HepG2 (cell line): Measurements from ENCODE around the gene GNG7. TPM values are rescaled to one million over a fixed set of nuclear protein-coding genes. Genes with fewer than 3 reads are reported as not detected.

Experiments used
- DNMT3B ChIP-seq: conservative IDR thresholded peaks from 2 replicates; pipeline ENCODE4 v1.6.1; 2016; ENCODE audit warnings: missing biosample characterization, control low read depth
- FOSL1 ChIP-seq: sonication (generic); formaldehyde crosslinking; IDR thresholded peaks from 2 replicates; pipeline ENCODE4 v1.9.0; 2021; ENCODE audit warnings: missing genetic modification reagents, borderline replicate concordance
- KAT8 ChIP-seq: IDR thresholded peaks from 2 replicates; pipeline ENCODE4 v1.6.1; 2016; ENCODE audit warnings: missing genetic modification reagents, missing compliant biosample characterization
- LRRFIP1 ChIP-seq: sonication (generic); formaldehyde crosslinking; conservative IDR thresholded peaks from 2 replicates; pipeline ENCODE4 v1.4.0; 2020; ENCODE audit warnings: missing genetic modification reagents
- MAF1 ChIP-seq: sonication (generic); formaldehyde crosslinking; IDR thresholded peaks from 2 replicates; pipeline ENCODE4 v1.5.0; 2020; ENCODE audit warnings: missing genetic modification reagents, borderline replicate concordance
- MED1 ChIP-seq: sonication (generic); formaldehyde crosslinking; IDR thresholded peaks from 2 replicates; pipeline ENCODE4 v1.4.0; 2020; ENCODE audit warnings: missing genetic modification reagents
- NFIC ChIP-seq: IDR thresholded peaks from 2 replicates; pipeline ENCODE4 v1.6.1; 2012; ENCODE audit warnings: mild to moderate bottlenecking, low read length, inconsistent platforms
- REL ChIP-seq: sonication (generic); formaldehyde crosslinking; conservative IDR thresholded peaks from 2 replicates; pipeline ENCODE4 v1.8.0; 2022; ENCODE audit warnings: mild to moderate bottlenecking, missing genetic modification reagents, moderate library complexity
- RERE ChIP-seq: IDR thresholded peaks from 2 replicates; pipeline ENCODE4 v1.6.1; 2016; ENCODE audit warnings: low read depth, missing genetic modification reagents, missing compliant biosample characterization
- SCMH1 ChIP-seq: sonication (generic); formaldehyde crosslinking; IDR thresholded peaks from 2 replicates; pipeline ENCODE4 v1.9.0; 2021; ENCODE audit warnings: missing genetic modification reagents, mild to moderate bottlenecking, borderline replicate concordance
- SETDB1 ChIP-seq: sonication (generic); formaldehyde crosslinking; IDR thresholded peaks from 2 replicates; pipeline ENCODE4 v1.5.1; 2020; ENCODE audit warnings: missing genetic modification reagents, mild to moderate bottlenecking, borderline replicate concordance
- SNRNP70 ChIP-seq: fragments of 200-400 bp; formaldehyde crosslinking; IDR thresholded peaks from 2 replicates; pipeline ENCODE4 v1.6.1; 2017; ENCODE audit warnings: mild to moderate bottlenecking, low read depth, low read length, moderate library complexity
- TFDP1 ChIP-seq: IDR thresholded peaks from 2 replicates; pipeline ENCODE4 v1.6.1; 2016; ENCODE audit warnings: missing compliant biosample characterization, missing genetic modification reagents, borderline replicate concordance
- ZBTB3 ChIP-seq: sonication (generic); formaldehyde crosslinking; IDR thresholded peaks from 2 replicates; pipeline ENCODE4 v1.4.0; 2020; ENCODE audit warnings: low read depth, mild to moderate bottlenecking, moderate library complexity, missing genetic modification reagents, borderline replicate concordance
- ZMYM4 ChIP-seq: sonication (generic); formaldehyde crosslinking; IDR thresholded peaks from 2 replicates; pipeline ENCODE4 v1.8.1; 2023; ENCODE audit warnings: mild to moderate bottlenecking, missing genetic modification reagents
- ZNF383 ChIP-seq: sonication (generic); formaldehyde crosslinking; IDR thresholded peaks from 2 replicates; pipeline ENCODE4 v1.4.0; 2020; ENCODE audit warnings: missing genetic modification reagents, mild to moderate bottlenecking, borderline replicate concordance
- ZNF691 ChIP-seq: sonication (generic); formaldehyde crosslinking; IDR thresholded peaks from 2 replicates; pipeline ENCODE4 v1.4.0; 2020; ENCODE audit warnings: missing genetic modification reagents, low read depth, mild to moderate bottlenecking, borderline replicate concordance
- ZNF891 ChIP-seq: sonication (generic); formaldehyde crosslinking; IDR thresholded peaks from 2 replicates; pipeline ENCODE4 v1.5.0; 2020; ENCODE audit warnings: mild to moderate bottlenecking, missing genetic modification reagents
- polyA plus RNA-seq, 8 experiments: library from polyadenylated mRNA; depleted of rRNA in 3 of 8; stranded (reverse) in 7 of 8; unstranded in 1 of 8; fragments of >200 nt; fragmentation: Illumina TruSeq in 4 of 8; extraction: Trizol in 4 of 8; gene quantifications; 2 replicates each; pipeline versions ENCODE4 v1.2.1 to v1.2.3, GENCODE V29; 2011 to 2016; ENCODE audit warnings: low read depth in 4 of 8, missing spikeins in 1 of 8, mixed read lengths in 1 of 8; ENCODE audit not compliant: insufficient read depth in 1 of 8
- total RNA-seq, 5 experiments: library from RNA; depleted of rRNA; stranded (reverse); fragments of >200 nt; fragmentation: Illumina TruSeq; extraction: Trizol; gene quantifications; 2 replicates each; pipeline ENCODE4 v1.2.3, GENCODE V29; 2016; ENCODE audit warnings: low read depth in 1 of 5

Gene GNG7
- total and polyA plus RNA-seq, 2 of the 13 experiments (the other 11 are each of a cell fraction or from before 2014, with no cell fraction given): 1.4 to 3.3 TPM

- TF ChIP-seq RERE (CRISPR knock-in tag) (no peak), ZNF691 (peak; percentile 89; the same call in 1 of the 2 replicates), SCMH1 (CRISPR knock-in tag) (no peak), MAF1 (CRISPR knock-in tag) (peak; percentile 92; the same call in 1 of the 2 replicates), ZNF383 (CRISPR knock-in tag) (no peak), KAT8 (CRISPR knock-in tag) (peak; percentile 99), LRRFIP1 (CRISPR knock-in tag) (peak; percentile 96; the same call in 1 of the 2 replicates), DNMT3B (CRISPR knock-in tag) (peak; percentile 100), ZMYM4 (CRISPR knock-in tag) (peak; percentile 95), ZBTB3 (CRISPR knock-in tag) (peak; percentile 54; the same call in 1 of the 2 replicates), ZNF891 (peak; percentile 97), SNRNP70 (no peak), FOSL1 (CRISPR knock-in tag) (no peak), TFDP1 (peak; percentile 71; the same call in 1 of the 2 replicates), SETDB1 (CRISPR knock-in tag) (peak; percentile 75; the same call in 1 of the 2 replicates), REL (CRISPR knock-in tag) (peak; percentile 90), NFIC (no peak), MED1 (CRISPR knock-in tag) (peak; percentile 78; the same call in 1 of the 2 replicates)
These were observed 37.3 kb upstream of the GNG7 start, which contains the start of gene SLC39A3 (continued) for GRCh38 chr19:2739602-2740313.
